GM18517 (cell line): ENCODE measurements around the gene ID1.
"Not testable (repeated sequence)": the region's sequence is repeated elsewhere in the genome, so short reads cannot be mapped to it uniquely, and the experiment has no call there.

Experiments
- ATAC-seq: cut with Tn5 transposase; IDR thresholded peaks from one replicate; pipeline ENCODE4 v1.9.1; 2021; ENCODE audit warnings: mild to moderate bottlenecking, moderate library complexity; ENCODE audit not compliant: unreplicated experiment

ID1 gene

GRCh38 chr20:31633339-31633914 lies 28.3 kb downstream of the ID1 start:
- ATAC-seq = no peak

- no peak for ATAC-seq
These were observed 32.6 kb downstream of the ID1 start, which contains the start of gene COX4I2 for GRCh38 chr20:31637660-31638059. TSS of gene COX4I2 (plus strand) at chr20:31637912. CDS start at chr20:31639018, 1,106 bp downstream.

GRCh38 chr20:31638317-31638716 lies 33.2 kb downstream of the ID1 start:
- no peak for ATAC-seq

- no peak for ATAC-seq
These were observed 33.7 kb downstream of the ID1 start for GRCh38 chr20:31638816-31639215.

GRCh38 chr20:31640259-31640658 lies 35.2 kb downstream of the ID1 start:
- ATAC-seq = no peak

- ATAC-seq = no peak
These were observed 36.3 kb downstream of the ID1 start for GRCh38 chr20:31641391-31641790.

GRCh38 chr20:31642837-31643236 lies 37.7 kb downstream of the ID1 start:
- ATAC-seq = no peak

GRCh38 chr20:31643522-31643921 lies 38.4 kb downstream of the ID1 start:
- ATAC-seq = no peak

GRCh38 chr20:31644701-31645100 lies 39.6 kb downstream of the ID1 start:
- no peak for ATAC-seq

GRCh38 chr20:31648104-31648503 lies 43.0 kb downstream of the ID1 start:
- not testable (repeated sequence) for ATAC-seq

- ATAC-seq = no peak
These were observed 47.9 kb downstream of the ID1 start for GRCh38 chr20:31652917-31653396.

GRCh38 chr20:31653561-31653960 lies 48.5 kb downstream of the ID1 start:
- no peak for ATAC-seq

- ATAC-seq = no peak
These were observed 49.4 kb downstream of the ID1 start for GRCh38 chr20:31654534-31654933.
